Left lung (tissue), 14 donors: ENCODE measurements around the gene THOC3. TPM values are rescaled to one million over a fixed set of nuclear protein-coding genes. Genes with fewer than 3 reads are reported as not detected.
"Not testable (repeated sequence)": the region's sequence is repeated elsewhere in the genome, so short reads cannot be mapped to it uniquely, and the experiment has no call there.

Source experiments
- ATAC-seq: fragments of 200-7000 bp; cut with Tn5 transposase; one replicate; pipeline ENCODE4 v1.9.1; 2020; ENCODE audit warnings: moderate library complexity
- DNase-seq, 4 donors: peaks; one replicate each; pipeline ENCODE4 v3.0.0-alpha.2; 2013 to 2020
- H3K27ac ChIP-seq, 2 donors: fragments of 200-600 bp; sonication (generic) in 1 of 2; one replicate each; pipeline versions ENCODE4 v1.5.0 to v1.8.0; 2020 to 2021
- H3K27me3 ChIP-seq, 2 donors: fragments of 200-600 bp; sonication (generic) in 1 of 2; one replicate each; pipeline versions ENCODE4 v1.5.0 to v1.8.0; 2020 to 2021
- H3K36me3 ChIP-seq, 2 donors: fragments of 200-600 bp; sonication (generic) in 1 of 2; one replicate each; pipeline versions ENCODE4 v1.5.0 to v1.8.0; 2020 to 2021
- H3K4me1 ChIP-seq, 2 donors: fragments of 200-600 bp; one replicate each; pipeline ENCODE4 v1.8.0; 2021
- H3K4me3 ChIP-seq, 2 donors: fragments of 200-600 bp; sonication (generic) in 1 of 2; one replicate each; pipeline versions ENCODE4 v1.5.0 to v1.8.0; 2020 to 2021; ENCODE audit warnings: mild to moderate bottlenecking in 1 of 2
- H3K9me3 ChIP-seq, 2 donors: fragments of 200-600 bp; sonication (generic) in 1 of 2; one replicate each; pipeline versions ENCODE4 v1.5.0 to v1.8.0; 2020 to 2021
- intact Hi-C, 2 donors: fragments of 100-400 bp; cut with DNase I; formaldehyde crosslinking; loops; one replicate each; pipeline versions ENCODE4 v1.11.2 to v1.14.2; 2022
- long read RNA-seq, 12 donors: library from polyadenylated mRNA in 2 of 12; unstranded in 2 of 12; transcript quantifications; one replicate each; pipeline ENCODE4 v2.0.0 and lab custom pipeline, GENCODE V29; 2019 to 2026
- polyA plus RNA-seq, 6 donors: library from polyadenylated mRNA; unstranded; fragments of 120-200 nt; gene quantifications; one replicate each; pipeline ENCODE4 v1.2.1, GENCODE V29; 2013; ENCODE audit not compliant: insufficient read length in 6 of 6
- total RNA-seq, 2 donors: library from RNA; stranded (reverse); fragmentation: NEBNext Ultra II Directional; extraction: Animal tissue kit (Norgen Biotek cat#: 25700); gene quantifications; one replicate each; pipeline ENCODE4 v1.2.1, GENCODE V29; 2021
- donor health status: DM: no; HTN: yes; CAD: no.
- donor health status: DM: no; HTN: no; CAD: no.

THOC3 gene
- 10 to 100 TPM; 38.7 to 40.9 TPM for total RNA-seq
- polyA plus RNA-seq: 100 to 1,000 TPM in 2 of 6 donors, 10 to 100 TPM in 4; 50.5 to 108 (median 65.3) TPM
- long read RNA-seq, donor 1, transcript THOC3-201 (6 exons, 1,589 nt): major isoform, 42 of 43 reads
- long read RNA-seq, donor 1, partial matches to known transcripts: 0 of 43 reads
- long read RNA-seq, donor 1, other reads (novel, unspliced or antisense): 0 of 43 reads
- long read RNA-seq, donor 2, transcript THOC3-201 (6 exons, 1,589 nt): major isoform, 31 of 31 reads
- long read RNA-seq, donor 2, partial matches to known transcripts: 0 of 31 reads
- long read RNA-seq, donor 2, other reads (novel, unspliced or antisense): 0 of 31 reads
- long read RNA-seq, donor 3, transcript THOC3-201 (6 exons, 1,589 nt): major isoform, 37 of 38 reads
- long read RNA-seq, donor 3, partial matches to known transcripts: 0 of 38 reads
- long read RNA-seq, donor 3, other reads (novel, unspliced or antisense): 0 of 38 reads
- long read RNA-seq, donor 4, transcript THOC3-201 (6 exons, 1,589 nt): major isoform, 37 of 43 reads
- long read RNA-seq, donor 4, partial matches to known transcripts: 3 of 43 reads
- long read RNA-seq, donor 4, other reads (novel, unspliced or antisense): 3 of 43 reads
- long read RNA-seq, donor 5, transcript THOC3-201 (6 exons, 1,589 nt): major isoform, 41 of 42 reads
- long read RNA-seq, donor 5, partial matches to known transcripts: 0 of 42 reads
- long read RNA-seq, donor 5, other reads (novel, unspliced or antisense): 0 of 42 reads
- long read RNA-seq, donor 6, transcript THOC3-201 (6 exons, 1,589 nt): major isoform, 58 of 62 reads
- long read RNA-seq, donor 6, partial matches to known transcripts: 0 of 62 reads
- long read RNA-seq, donor 6, other reads (novel, unspliced or antisense): 0 of 62 reads
- long read RNA-seq, donor 7, transcript THOC3-201 (6 exons, 1,589 nt): major isoform, 21 of 23 reads
- long read RNA-seq, donor 7, partial matches to known transcripts: 0 of 23 reads
- long read RNA-seq, donor 7, other reads (novel, unspliced or antisense): 0 of 23 reads
- long read RNA-seq, donor 8, transcript THOC3-201 (6 exons, 1,589 nt): major isoform, 33 of 33 reads
- long read RNA-seq, donor 8, partial matches to known transcripts: 0 of 33 reads
- long read RNA-seq, donor 8, other reads (novel, unspliced or antisense): 0 of 33 reads
- long read RNA-seq, donor 9: 0 reads
- long read RNA-seq, donor 10, transcript THOC3-201 (6 exons, 1,589 nt): major isoform, 9 of 13 reads
- long read RNA-seq, donor 10, partial matches to known transcripts: 1 of 13 reads
- long read RNA-seq, donor 10, other reads (novel, unspliced or antisense): 3 of 13 reads
- long read RNA-seq, donor 11, transcript THOC3-201 (6 exons, 1,589 nt): major isoform, 18 of 18 reads
- long read RNA-seq, donor 11, partial matches to known transcripts: 0 of 18 reads
- long read RNA-seq, donor 11, other reads (novel, unspliced or antisense): 0 of 18 reads
- long read RNA-seq, donor 12, transcript THOC3-201 (6 exons, 1,589 nt): major isoform, 27 of 28 reads
- long read RNA-seq, donor 12, partial matches to known transcripts: 0 of 28 reads
- long read RNA-seq, donor 12, other reads (novel, unspliced or antisense): 0 of 28 reads

GRCh38 chr5:175967471-175968372 is at the start of gene THOC3:
THOC3 (minus strand) TSS chr5:175968315; CDS start chr5:175968208, 107 bp downstream.
- ATAC-seq: peak; percentile 100
- H3K27me3 ChIP-seq, H3K36me3 ChIP-seq, H3K4me1 ChIP-seq, H3K9me3 ChIP-seq, intact Hi-C loops: not testable (repeated sequence)
- peak within 1 kb of the TSS in 1 of 2 donors; percentile 55 for H3K27ac ChIP-seq
- H3K4me3 ChIP-seq: peak within 1 kb of the TSS; percentile 71 to 88
- peak; percentile 74 to 93 (median 86) for DNase-seq

- H3K36me3 ChIP-seq, ATAC-seq, DNase-seq, intact Hi-C loops, H3K4me3 ChIP-seq, H3K4me1 ChIP-seq, H3K27me3 ChIP-seq, H3K9me3 ChIP-seq, H3K27ac ChIP-seq: not testable (repeated sequence)
Observed at GRCh38 chr5:176017324-176017723, 49.2 kb upstream of the THOC3 start.

GRCh38 chr5:176014360-176014759 is 46.2 kb upstream of the THOC3 start:
- H3K27ac ChIP-seq, H3K36me3 ChIP-seq, ATAC-seq, H3K9me3 ChIP-seq, H3K4me3 ChIP-seq, H3K27me3 ChIP-seq, H3K4me1 ChIP-seq, intact Hi-C loops: not testable (repeated sequence)
- DNase-seq: peak in 1 of 4 donors; percentile 39

GRCh38 chr5:176011088-176011487 is 43.0 kb upstream of the THOC3 start:
- H3K27ac ChIP-seq, H3K36me3 ChIP-seq, DNase-seq, ATAC-seq, H3K4me1 ChIP-seq, H3K9me3 ChIP-seq, H3K4me3 ChIP-seq, intact Hi-C loops, H3K27me3 ChIP-seq: not testable (repeated sequence)

- H3K36me3 ChIP-seq, ATAC-seq, H3K9me3 ChIP-seq, H3K4me1 ChIP-seq, H3K27ac ChIP-seq, intact Hi-C loops, H3K4me3 ChIP-seq, H3K27me3 ChIP-seq: not testable (repeated sequence)
- DNase-seq: peak in 1 of 4 donors; percentile 32
Observed at GRCh38 chr5:176010202-176010601, 42.1 kb upstream of the THOC3 start.

GRCh38 chr5:176007220-176007619 is 39.1 kb upstream of the THOC3 start:
- H3K27me3 ChIP-seq, ATAC-seq, intact Hi-C loops, H3K9me3 ChIP-seq, H3K36me3 ChIP-seq, H3K27ac ChIP-seq, H3K4me1 ChIP-seq, DNase-seq, H3K4me3 ChIP-seq: not testable (repeated sequence)

- H3K4me1 ChIP-seq, H3K27ac ChIP-seq, intact Hi-C loops, H3K36me3 ChIP-seq, H3K9me3 ChIP-seq, ATAC-seq, H3K4me3 ChIP-seq, H3K27me3 ChIP-seq: not testable (repeated sequence)
- DNase-seq: peak in 1 of 4 donors; percentile 25
Observed at GRCh38 chr5:176006819-176007218, 38.7 kb upstream of the THOC3 start.

- H3K36me3 ChIP-seq, ATAC-seq, H3K4me1 ChIP-seq, H3K9me3 ChIP-seq, H3K27me3 ChIP-seq, H3K27ac ChIP-seq, intact Hi-C loops, H3K4me3 ChIP-seq, DNase-seq: not testable (repeated sequence)
Observed at GRCh38 chr5:175997979-175998378, 29.9 kb upstream of the THOC3 start.

GRCh38 chr5:175997495-175997894 is 29.4 kb upstream of the THOC3 start:
- ATAC-seq, H3K27me3 ChIP-seq, H3K27ac ChIP-seq, intact Hi-C loops, H3K36me3 ChIP-seq, H3K4me3 ChIP-seq, H3K9me3 ChIP-seq, H3K4me1 ChIP-seq, DNase-seq: not testable (repeated sequence)

GRCh38 chr5:175996791-175997190 is 28.7 kb upstream of the THOC3 start:
- H3K9me3 ChIP-seq, DNase-seq, intact Hi-C loops, ATAC-seq, H3K27ac ChIP-seq, H3K36me3 ChIP-seq, H3K4me1 ChIP-seq, H3K4me3 ChIP-seq, H3K27me3 ChIP-seq: not testable (repeated sequence)

- not testable (repeated sequence) for H3K9me3 ChIP-seq, ATAC-seq
Observed at GRCh38 chr5:175995506-175995905, 27.4 kb upstream of the THOC3 start.

More at GRCh38 chr5:175995506-175995905, 27.4 kb upstream of the THOC3 start:
- DNase-seq, H3K27me3 ChIP-seq, H3K4me3 ChIP-seq, H3K4me1 ChIP-seq, H3K27ac ChIP-seq, H3K36me3 ChIP-seq, intact Hi-C loops: not testable (repeated sequence)
